GM19438 (cell line): ENCODE measurements around the gene PSEN1.

Source experiments
- ATAC-seq: cut with Tn5 transposase; IDR thresholded peaks from one replicate; pipeline ENCODE4 v1.9.1; 2021; ENCODE audit warnings: low read depth; ENCODE audit not compliant: unreplicated experiment

PSEN1 gene

DNA sequence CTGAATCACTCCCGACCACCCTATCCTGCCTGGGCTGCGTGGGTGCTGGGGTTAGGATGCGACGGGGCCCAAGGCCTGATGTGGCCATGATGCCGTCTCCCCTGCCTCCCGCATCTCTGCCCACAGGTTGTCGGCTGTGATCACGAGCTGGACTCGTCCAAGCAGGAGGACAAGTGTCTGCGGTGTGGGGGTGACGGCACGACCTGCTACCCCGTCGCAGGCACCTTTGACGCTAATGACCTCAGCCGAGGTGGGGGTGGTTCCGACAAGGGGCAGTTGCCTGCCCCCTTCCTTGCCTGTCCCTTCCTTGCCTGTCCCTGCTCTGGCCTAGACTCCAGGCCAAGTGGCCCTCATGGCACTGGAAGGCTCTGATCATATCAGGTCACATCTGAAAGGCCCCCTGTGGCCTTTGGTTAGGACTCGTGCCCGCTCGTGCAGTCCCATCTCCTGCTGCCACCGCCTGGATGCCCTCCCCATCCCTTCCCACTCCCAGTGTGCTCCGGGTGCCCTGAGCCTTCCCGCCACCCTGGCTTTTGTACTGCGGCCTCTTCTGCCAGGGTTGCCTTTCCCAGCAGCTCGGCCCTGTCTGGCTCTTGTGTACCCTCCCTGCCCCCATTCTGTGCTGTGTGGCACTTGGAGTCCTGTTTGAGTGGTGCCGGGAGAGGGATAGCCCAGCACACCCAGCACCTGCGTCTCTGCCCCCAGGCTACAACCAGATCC is 114.6 kb downstream of the PSEN1 start:
- ATAC-seq = no peak

DNA sequence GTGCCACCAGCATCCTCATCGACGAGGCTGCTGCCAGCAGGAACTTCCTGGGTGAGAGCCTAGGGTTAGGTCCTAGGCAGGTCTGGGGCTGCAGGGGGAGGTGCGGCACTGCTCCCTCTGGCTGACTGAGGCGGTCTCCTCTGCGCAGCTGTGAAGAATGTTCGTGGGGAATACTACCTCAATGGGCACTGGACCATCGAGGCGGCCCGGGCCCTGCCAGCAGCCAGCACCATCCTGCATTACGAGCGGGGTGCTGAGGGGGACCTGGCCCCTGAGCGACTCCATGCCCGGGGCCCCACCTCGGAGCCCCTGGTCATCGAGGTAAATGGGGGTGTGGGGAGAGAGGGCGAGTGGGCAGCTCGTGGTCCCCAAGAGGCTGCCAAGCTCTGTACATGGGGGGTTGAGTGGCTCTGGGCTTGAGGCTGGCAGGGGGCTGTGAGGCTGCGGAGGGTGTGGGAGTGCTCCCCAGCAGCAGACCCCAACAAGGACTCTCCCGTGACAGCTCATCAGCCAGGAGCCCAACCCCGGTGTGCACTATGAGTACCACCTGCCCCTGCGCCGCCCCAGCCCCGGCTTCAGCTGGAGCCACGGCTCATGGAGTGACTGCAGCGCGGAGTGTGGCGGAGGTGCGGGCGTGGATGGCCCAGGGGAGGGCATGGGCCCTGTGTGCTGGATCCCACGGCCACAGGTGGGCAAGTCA is 115.4 kb downstream of the PSEN1 start:
- no peak for ATAC-seq

DNA sequence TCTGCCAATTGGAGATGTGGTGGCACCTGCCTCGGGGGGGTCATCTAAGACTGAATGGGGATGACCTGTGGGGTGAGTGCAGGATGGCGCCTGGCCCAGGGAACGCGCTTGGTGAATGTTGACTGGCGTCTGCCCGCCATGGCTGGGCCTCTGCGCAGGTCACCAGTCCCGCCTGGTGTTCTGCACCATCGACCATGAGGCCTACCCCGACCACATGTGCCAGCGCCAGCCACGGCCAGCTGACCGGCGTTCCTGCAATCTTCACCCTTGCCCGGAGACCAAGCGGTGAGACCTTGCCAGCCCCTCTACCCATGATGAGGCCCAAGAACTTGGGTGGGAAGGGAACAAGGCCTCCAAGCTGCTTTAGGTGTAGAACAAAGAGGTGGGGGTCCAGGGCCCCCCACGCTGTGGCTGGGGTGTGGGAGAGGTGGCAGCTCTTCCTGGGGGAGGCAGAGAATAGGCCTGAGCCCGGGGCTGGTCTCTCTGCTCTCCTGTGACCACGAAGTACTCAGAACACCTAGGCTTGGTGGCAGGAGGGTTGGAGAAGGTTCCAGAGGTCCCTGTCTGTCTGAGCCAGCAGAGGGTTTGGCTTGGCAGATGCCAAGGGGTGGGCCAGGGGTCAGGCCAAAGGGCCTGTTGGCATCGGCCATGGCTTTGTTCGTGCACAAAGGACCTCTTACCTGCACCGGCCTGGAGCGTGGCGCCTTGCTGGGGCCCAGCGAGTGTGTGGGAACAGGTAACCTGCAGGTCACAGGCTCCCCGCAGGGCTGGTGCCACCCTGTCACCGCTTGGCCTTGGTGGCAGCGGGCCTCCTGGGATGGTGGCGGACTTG is 116.4 kb downstream of the PSEN1 start:
- ATAC-seq = no peak

DNA sequence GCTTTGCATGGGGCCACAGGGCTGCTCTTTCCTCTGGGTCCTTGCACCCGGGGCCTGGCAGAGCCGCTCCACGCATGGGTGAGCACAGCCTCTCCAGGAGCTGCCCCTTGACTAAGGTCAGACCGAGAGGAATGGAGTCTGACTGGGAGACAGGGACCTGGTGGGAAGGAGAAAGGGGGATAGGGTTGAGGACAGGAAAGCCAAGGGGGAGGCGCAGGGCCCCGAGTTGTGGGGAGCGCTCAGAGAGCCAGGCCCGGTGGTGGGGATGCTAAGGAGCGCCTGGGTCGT is 117.0 kb downstream of the PSEN1 start:
- no peak for ATAC-seq

DNA sequence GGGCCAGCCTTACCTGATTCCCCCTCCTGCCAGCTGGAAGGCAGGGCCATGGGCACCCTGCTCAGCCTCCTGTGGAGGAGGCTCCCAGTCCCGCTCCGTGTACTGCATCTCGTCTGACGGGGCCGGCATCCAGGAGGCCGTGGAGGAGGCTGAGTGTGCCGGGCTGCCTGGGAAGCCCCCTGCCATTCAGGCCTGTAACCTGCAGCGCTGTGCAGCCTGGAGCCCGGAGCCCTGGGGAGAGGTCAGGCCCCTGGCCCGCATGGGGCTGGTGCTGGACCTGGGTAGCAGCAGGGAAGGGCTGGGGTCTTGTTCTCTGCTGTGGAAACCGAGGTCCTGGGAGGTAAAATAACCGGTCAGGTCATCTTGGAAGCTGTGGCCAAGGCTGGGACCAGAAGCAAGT is 117.4 kb downstream of the PSEN1 start:
- ATAC-seq = no peak

DNA sequence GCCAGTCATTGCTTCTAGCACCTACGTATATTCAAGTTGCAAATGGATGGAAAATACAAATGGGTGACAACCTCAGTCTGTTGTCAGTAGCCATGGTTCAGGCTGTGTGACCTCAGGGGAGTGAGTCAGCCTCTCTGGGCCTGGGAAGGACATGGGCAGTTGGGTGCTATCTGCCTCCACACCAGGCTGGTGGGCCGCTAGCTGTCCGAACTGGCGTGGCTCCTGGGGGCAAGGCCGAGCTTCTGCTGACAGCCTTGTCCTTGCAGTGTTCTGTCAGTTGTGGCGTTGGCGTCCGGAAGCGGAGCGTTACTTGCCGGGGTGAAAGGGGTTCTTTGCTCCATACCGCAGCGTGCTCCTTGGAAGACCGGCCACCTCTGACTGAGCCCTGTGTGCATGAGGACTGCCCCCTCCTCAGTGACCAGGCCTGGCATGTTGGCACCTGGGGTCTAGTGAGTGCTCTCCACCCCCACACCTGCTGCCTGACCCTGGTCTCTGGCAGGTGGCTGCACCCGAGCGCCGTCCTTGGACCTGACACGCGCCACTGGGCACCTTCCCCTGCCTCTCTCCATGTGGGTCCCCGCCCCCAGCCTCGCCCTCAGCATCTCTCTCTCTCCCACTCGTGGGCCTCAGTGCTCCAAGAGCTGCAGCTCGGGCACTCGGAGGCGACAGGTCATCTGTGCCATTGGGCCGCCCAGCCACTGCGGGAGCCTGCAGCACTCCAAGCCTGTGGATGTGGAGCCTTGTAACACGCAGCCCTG is 118.1 kb downstream of the PSEN1 start:
- ATAC-seq = no peak

DNA sequence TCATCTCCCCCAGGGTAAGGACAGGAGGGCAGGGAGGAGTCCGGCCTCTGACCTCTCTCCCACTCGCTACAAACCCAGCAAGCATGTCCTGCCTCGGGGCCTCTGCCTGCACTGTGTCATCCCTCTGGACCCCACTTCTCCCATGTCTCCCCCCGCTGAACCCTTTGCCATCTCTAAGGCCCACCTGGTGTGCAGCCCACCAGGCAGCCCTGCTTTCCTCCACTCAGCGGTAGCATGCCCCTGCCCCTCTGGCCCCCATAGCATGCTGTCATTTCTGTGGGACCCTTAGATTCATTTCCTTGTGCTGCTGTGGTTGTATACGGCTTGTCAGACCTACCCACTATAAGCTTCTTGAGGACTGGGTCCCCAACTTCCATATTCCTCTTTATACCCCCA is 118.7 kb downstream of the PSEN1 start:
- ATAC-seq = no peak

DNA sequence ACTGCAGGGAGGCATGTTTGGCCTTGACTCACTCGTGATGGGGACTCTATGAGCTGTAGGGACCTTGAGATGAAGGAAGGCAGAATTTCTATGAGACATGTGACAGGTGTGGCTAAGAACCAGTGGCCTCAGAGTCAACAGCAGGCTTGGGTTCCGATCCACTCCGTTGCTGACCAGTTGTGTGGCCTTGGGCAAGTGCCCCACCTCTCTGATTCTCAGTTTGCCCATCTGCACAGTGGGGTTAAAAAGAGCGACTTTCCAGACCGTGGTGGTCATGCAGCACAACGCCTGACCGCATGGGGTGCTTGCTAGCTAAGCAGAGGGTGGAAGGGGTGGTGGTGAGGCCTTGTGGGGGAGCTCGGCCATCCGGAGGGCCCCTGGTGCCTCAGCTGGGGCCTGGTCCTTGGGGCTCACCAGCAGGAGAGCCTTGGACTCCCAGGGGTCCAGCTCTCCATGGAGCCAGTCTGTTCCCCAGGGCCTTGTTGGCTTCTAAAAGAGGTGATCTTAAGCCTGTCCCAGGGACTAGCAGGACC is 119.5 kb downstream of the PSEN1 start:
- ATAC-seq = no peak

DNA sequence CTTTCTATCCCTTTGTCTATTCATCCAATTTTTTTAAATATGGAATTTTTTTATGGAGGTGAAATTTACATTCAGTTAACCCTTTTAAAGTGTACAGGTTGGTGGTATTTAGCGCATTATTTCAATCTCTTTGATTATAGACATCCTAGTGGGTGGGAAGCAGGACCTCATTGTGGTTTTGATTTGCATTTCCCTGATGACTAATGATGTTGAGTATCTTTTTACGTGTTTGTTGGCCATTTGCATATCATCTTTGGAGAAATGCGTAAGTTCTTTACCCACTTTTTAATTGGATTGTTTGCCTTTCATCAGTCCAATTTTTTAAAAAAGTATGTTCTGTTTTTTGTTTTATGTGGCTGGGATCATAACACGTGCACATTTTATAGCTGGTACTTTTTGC is 121.8 kb downstream of the PSEN1 start:
- no peak for ATAC-seq

DNA sequence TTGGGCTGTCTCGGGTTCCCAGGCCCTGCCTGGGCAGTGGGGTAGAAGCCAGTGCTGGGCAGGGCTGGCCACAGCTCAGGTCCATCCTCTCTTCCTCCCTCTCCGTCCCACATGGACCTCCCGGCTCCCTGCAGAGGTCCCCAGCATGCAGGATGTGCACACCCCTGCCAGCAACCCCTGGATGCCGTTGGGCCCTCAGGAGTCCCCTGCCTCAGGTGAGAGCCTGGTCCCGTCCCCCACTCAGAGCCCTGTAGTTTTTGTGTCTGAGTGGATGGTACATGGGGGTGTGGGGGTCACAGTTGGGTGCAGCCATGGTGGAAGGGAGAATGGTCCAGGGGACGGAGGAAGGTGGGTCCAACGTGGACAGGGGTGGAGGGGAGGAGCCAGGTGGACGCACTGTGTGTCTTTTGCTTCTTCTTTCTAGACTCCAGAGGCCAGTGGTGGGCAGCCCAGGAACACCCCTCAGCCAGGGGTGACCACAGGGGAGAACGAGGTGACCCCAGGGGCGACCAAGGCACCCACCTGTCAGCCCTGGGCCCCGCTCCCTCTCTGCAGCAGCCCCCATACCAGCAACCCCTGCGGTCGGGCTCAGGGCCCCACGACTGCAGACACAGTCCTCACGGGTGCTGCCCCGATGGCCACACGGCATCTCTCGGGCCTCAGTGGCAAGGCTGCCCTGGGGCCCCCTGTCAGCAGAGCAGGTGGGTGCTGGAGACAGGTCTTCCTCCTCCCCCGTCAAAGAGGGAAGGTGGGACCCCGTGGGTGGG is 122.7 kb downstream of the PSEN1 start:
- ATAC-seq = no peak

DNA sequence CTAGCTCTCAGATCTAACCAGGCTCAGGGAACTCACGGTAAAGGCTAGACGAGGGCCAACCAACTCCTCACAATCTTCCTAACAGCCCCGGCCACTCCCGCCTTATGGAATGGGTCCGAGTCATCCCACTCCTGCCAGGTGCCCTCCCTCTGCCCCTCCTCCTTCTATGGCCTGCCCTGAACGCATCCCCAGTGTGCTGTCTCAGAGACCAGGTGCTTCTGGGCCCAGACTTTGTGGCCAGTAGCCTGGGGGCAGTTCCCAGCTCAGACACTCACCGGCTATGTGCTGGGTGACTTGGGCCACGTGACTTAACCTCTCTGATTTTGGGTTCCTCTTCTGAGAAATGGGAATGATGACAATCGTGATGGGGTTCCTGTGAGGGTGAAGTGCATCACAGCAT is 123.5 kb downstream of the PSEN1 start:
- ATAC-seq = no peak

DNA sequence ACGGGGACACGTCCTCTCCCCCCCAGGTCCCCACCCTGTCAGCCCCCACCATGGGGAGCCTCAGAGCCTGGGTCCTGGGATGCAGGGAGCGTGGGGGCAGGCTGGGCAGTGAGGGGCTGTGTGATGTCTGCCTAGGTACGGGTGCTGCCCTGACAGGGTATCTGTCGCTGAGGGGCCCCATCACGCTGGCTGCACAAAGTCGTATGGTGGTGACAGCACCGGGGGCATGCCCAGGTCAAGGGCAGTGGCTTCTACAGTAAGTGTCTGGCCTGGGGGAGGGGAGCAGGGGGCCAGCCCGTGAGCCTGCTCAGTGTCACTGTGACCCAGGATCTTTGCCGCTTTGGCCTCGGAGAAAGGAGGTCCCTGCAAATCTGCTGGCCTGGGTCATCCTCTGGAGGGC is 124.3 kb downstream of the PSEN1 start:
- no peak for ATAC-seq

DNA sequence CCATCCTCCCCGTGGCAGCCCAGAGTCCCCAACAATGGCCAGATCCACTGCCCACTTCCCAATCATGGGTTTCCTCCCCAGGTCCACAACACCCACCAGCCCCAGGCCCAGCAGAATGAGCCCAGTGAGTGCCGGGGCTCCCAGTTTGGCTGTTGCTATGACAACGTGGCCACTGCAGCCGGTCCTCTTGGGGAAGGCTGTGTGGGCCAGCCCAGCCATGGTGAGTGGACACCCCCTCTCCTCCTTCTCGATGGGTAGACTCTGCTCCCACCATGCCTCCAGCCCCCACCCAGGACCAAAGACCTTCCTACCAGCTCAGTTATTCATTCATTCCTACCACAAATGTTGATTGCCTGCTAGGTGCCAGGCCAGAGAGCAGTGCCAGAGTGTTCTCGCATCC is 124.8 kb downstream of the PSEN1 start:
- ATAC-seq = no peak

DNA sequence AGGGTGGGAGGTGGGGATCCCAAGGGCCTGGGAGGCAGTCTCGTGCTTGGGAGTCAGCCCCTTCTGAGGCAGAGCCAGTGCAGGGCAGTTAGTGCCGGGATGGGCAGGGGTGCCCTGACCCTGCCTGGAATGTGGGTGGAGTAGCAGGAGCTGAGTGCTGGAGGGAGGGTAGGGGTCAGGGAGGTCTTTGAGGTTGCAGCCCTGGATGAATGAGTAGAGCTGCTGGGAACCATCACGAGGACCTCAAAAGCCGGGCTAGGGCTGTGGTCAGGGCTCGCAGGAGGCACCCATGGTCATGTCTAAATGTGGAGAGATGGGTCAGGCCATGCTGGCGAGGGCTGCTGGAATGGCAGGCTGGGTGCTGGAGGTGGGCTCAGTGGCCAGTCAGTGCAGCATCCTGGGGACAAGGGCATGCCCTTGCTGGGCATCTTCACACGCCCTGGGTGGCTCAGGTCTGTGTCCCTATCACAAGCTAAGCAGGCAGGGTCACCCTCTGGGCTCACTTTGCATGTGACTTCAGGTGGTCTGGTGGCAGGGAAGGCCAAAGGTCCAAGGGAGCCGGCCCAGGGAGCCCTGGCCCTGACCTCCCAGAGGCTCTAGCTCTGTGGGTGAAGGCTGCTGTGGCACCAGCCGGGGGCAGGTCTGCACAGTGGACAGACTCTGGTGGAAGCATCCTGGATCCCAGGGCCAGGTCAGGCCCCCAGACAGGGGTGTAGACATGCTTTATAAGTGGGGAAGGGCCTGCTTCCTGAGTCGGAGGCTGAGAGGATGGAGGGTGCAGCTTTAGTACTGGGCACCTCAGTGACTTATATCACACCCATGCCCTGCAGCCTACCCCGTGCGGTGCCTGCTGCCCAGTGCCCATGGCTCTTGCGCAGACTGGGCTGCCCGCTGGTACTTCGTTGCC is 125.5 kb downstream of the PSEN1 start:
- ATAC-seq = no peak

DNA sequence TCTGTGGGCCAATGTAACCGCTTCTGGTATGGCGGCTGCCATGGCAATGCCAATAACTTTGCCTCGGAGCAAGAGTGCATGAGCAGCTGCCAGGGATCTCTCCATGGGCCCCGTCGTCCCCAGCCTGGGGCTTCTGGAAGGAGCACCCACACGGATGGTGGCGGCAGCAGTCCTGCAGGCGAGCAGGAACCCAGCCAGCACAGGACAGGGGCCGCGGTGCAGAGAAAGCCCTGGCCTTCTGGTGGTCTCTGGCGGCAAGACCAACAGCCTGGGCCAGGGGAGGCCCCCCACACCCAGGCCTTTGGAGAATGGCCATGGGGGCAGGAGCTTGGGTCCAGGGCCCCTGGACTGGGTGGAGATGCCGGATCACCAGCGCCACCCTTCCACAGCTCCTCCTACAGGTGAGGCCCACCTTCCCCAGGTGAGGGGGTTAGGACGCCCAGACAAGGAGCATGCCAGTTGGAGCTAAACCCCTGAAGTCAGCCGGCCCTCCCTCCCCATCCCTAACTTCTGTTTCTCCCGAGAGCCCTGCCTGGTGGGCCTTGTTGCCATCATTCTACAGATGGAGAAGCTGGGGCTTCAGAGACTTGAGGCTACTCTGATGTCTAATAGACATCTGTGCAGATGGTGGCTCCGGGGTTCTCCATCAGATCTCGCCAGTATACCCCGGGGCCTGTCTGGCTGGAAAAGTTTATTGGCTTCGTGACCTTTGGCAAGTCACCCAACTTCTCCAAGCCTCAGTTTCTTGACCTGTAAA is 126.3 kb downstream of the PSEN1 start:
- ATAC-seq = no peak

DNA sequence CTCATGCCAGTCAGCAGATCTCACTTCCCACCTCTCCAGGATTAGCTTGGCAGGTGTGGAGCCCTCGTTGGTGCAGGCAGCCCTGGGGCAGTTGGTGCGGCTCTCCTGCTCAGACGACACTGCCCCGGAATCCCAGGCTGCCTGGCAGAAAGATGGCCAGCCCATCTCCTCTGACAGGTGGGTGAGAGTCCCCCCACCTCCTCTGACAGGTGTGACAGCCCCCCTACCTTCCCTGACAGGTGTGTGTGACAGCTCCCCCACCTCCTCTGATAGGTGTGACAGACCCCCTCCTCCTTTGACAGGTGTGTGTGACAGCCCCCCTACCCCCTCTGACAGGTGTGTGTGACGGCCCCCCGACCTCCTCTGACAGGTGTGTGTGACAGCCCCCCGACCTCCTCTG is 127.3 kb downstream of the PSEN1 start:
- ATAC-seq = no peak

DNA sequence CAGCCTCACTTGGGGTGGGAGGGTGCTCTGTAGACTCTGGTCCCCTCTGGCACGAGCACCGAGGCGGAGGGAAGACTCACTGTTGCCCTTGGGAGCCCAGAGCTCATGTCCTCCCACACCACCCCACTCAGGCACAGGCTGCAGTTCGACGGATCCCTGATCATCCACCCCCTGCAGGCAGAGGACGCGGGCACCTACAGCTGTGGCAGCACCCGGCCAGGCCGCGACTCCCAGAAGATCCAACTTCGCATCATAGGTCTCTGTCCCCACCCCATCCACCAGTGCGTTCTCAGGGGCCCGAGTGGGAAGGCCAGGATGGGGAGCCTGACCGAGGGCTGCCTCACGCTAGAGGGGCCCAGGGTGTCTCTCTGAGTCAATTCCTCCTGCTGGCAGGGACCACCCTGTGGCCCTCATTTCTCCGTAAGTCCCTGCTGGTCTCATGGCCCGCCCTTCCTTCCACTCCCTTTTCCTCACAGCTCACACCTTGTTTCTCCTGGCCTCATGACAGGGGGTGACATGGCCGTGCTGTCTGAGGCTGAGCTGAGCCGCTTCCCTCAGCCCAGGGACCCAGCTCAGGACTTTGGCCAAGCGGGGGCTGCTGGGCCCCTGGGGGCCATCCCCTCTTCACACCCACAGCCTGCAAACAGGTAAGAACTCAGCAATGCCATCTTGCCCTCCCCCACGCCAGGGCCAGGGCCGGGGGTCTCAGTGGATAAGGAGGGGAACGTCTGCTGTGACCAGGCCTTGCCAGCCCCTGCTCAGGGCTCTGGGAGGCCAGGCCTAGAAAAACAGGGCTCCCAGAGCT is 128.0 kb downstream of the PSEN1 start:
- no peak for ATAC-seq
